Measurements from ENCODE around the gene PALLD. TPM values are rescaled to one million over a fixed set of nuclear protein-coding genes. Genes with fewer than 3 reads are reported as not detected.

Gene PALLD
- total RNA-seq, 2 donors from 2014 or later: 72.1 to 195 TPM

GRCh38 chr4:168566726-168567125, 69.9 kb downstream of the PALLD start:
- H3K36me3 ChIP-seq: no peaks in the 10 kb centered on the region
- H3K9ac ChIP-seq (ENCODE audit: low read depth in 2 of 2, low read length in 2 of 2): no peak overlapping the region
- no peaks in the 10 kb centered on the region for H3K9me3 ChIP-seq
- intact Hi-C loops (cut with DNase I): no loop called here
- H3K4me1 ChIP-seq: no peaks in the 10 kb centered on the region
- H3K27me3 ChIP-seq: no peaks in the 10 kb centered on the region
- no peak for DNase-seq
- H3K27ac ChIP-seq: no peak overlapping the region
- H3K4me3 ChIP-seq: no peak overlapping the region
- TF ChIP-seq CTCF (IDR thresholded peaks at IDR 0.05): no peak

- no peak overlapping the region for H3K4me3 ChIP-seq
- no peak overlapping the region for H3K9ac ChIP-seq (ENCODE audit: low read depth in 2 of 2, low read length in 2 of 2)
- no peaks in the 10 kb centered on the region for H3K36me3 ChIP-seq
- H3K4me1 ChIP-seq: no peaks in the 10 kb centered on the region
- TF ChIP-seq CTCF (IDR thresholded peaks at IDR 0.05): no peak
- no peaks in the 10 kb centered on the region for H3K27me3 ChIP-seq
- intact Hi-C loops (cut with DNase I): no loop called here
- no peaks in the 10 kb centered on the region for H3K9me3 ChIP-seq
- peak overlapping the region; percentile 11 for H3K27ac ChIP-seq
- DNase-seq: peak; percentile 57
Measured at GRCh38 chr4:168569066-168569930, 72.4 kb downstream of the PALLD start.

GRCh38 chr4:168569931-168570276, 73.1 kb downstream of the PALLD start:
- DNase-seq: no peak
- H3K36me3 ChIP-seq: no peaks in the 10 kb centered on the region
- no peak for TF ChIP-seq CTCF (IDR thresholded peaks at IDR 0.05)
- no peaks in the 10 kb centered on the region for H3K4me1 ChIP-seq
- no peaks in the 10 kb centered on the region for H3K27me3 ChIP-seq
- no peak overlapping the region for H3K4me3 ChIP-seq
- no peaks in the 10 kb centered on the region for H3K9me3 ChIP-seq
- intact Hi-C loops (cut with DNase I): no loop called here
- no peak overlapping the region for H3K9ac ChIP-seq (ENCODE audit: low read depth in 2 of 2, low read length in 2 of 2)
- no peak overlapping the region for H3K27ac ChIP-seq

- H3K4me3 ChIP-seq: no peak overlapping the region
- H3K9ac ChIP-seq (ENCODE audit: low read depth in 2 of 2, low read length in 2 of 2): no peak overlapping the region
- H3K36me3 ChIP-seq: no peaks in the 10 kb centered on the region
- no peak overlapping the region for H3K27ac ChIP-seq
- DNase-seq: no peak
- intact Hi-C loops (cut with DNase I): no loop called here
- H3K9me3 ChIP-seq: no peaks in the 10 kb centered on the region
- H3K27me3 ChIP-seq: no peaks in the 10 kb centered on the region
- no peak for TF ChIP-seq CTCF (IDR thresholded peaks at IDR 0.05)
- no peaks in the 10 kb centered on the region for H3K4me1 ChIP-seq
Measured at GRCh38 chr4:168570466-168570865, 73.6 kb downstream of the PALLD start.

- Histone ChIP-seq H3K27ac (no peak overlapping the region), H3K9me3 (no peaks in the 10 kb centered on the region), H3K4me1 (no peaks in the 10 kb centered on the region), H3K4me3 (no peak overlapping the region), H3K9ac (ENCODE audit: low read depth in 2 of 2, low read length in 2 of 2) (no peak overlapping the region), H3K36me3 (no peaks in the 10 kb centered on the region), H3K27me3 (no peaks in the 10 kb centered on the region)
- no peak for TF ChIP-seq CTCF (IDR thresholded peaks at IDR 0.05)
- intact Hi-C loops (cut with DNase I): no loop called here
- no peak for DNase-seq
Measured at GRCh38 chr4:168572002-168572401, 75.2 kb downstream of the PALLD start.

All from colonic mucosa (tissue), 4 donors.